Amygdala (tissue), 56 donors: ENCODE results near the gene FAM171A2.
"Not testable (repeated sequence)": the region's sequence is repeated elsewhere in the genome, so short reads cannot be mapped to it uniquely, and the experiment has no call there.

Experiments used
- DNase-seq, 56 donors: peaks; one replicate each; lab custom pipeline; 2025; lab: John Stamatoyannopoulos, UW

Gene FAM171A2

GRCh38 chr17:44363613-44364159 is at the start of gene FAM171A2:
Gene FAM171A2, minus strand, starts transcription at chr17:44363853. Its CDS starts 139 bp downstream, at chr17:44363714.
- peak in 31 of 56 donors; percentile 13 to 68 (median 36) for DNase-seq

GRCh38 chr17:44409309-44410028 is 45.8 kb upstream of the FAM171A2 start:
- no peak for DNase-seq

- DNase-seq: no peak
Measured at GRCh38 chr17:44408786-44409185, 45.1 kb upstream of the FAM171A2 start.

GRCh38 chr17:44402564-44403172 is 39.0 kb upstream of the FAM171A2 start:
- DNase-seq: no peak

- peak in 1 of 56 donors; percentile 23 for DNase-seq
Measured at GRCh38 chr17:44400226-44400847, 36.7 kb upstream of the FAM171A2 start.

GRCh38 chr17:44398692-44399691 is 35.3 kb upstream of the FAM171A2 start:
- peak in 9 of 56 donors; percentile 9 to 32 (median 23) for DNase-seq

GRCh38 chr17:44397479-44398440 is 34.1 kb upstream of the FAM171A2 start:
- no peak for DNase-seq

GRCh38 chr17:44396946-44397345 is 33.3 kb upstream of the FAM171A2 start:
- DNase-seq: no peak

- DNase-seq: no peak
Measured at GRCh38 chr17:44394833-44395232, 31.2 kb upstream of the FAM171A2 start.

GRCh38 chr17:44394112-44394511 is 30.5 kb upstream of the FAM171A2 start:
- DNase-seq: not testable (repeated sequence)

GRCh38 chr17:44390250-44390870 is 26.7 kb upstream of the FAM171A2 start:
- DNase-seq: no peak

- DNase-seq: no peak
Measured at GRCh38 chr17:44389723-44390202, 26.1 kb upstream of the FAM171A2 start.

- DNase-seq: no peak
Measured at GRCh38 chr17:44389281-44389680, 25.6 kb upstream of the FAM171A2 start, which contains the start of gene ITGA2B. Gene ITGA2B, minus strand, starts transcription at chr17:44389649. Its CDS starts 176 bp downstream, at chr17:44389473.

GRCh38 chr17:44387804-44388203 is 24.2 kb upstream of the FAM171A2 start:
- no peak for DNase-seq

- DNase-seq: no peak
Measured at GRCh38 chr17:44386182-44386525, 22.5 kb upstream of the FAM171A2 start.

- DNase-seq: peak in 35 of 56 donors; percentile 8 to 84 (median 47)
Measured at GRCh38 chr17:44385287-44386181, 21.9 kb upstream of the FAM171A2 start.

- no peak for DNase-seq
Measured at GRCh38 chr17:44384823-44385286, 21.2 kb upstream of the FAM171A2 start.
